ENCODE results near the gene NUDT5.

DNA sequence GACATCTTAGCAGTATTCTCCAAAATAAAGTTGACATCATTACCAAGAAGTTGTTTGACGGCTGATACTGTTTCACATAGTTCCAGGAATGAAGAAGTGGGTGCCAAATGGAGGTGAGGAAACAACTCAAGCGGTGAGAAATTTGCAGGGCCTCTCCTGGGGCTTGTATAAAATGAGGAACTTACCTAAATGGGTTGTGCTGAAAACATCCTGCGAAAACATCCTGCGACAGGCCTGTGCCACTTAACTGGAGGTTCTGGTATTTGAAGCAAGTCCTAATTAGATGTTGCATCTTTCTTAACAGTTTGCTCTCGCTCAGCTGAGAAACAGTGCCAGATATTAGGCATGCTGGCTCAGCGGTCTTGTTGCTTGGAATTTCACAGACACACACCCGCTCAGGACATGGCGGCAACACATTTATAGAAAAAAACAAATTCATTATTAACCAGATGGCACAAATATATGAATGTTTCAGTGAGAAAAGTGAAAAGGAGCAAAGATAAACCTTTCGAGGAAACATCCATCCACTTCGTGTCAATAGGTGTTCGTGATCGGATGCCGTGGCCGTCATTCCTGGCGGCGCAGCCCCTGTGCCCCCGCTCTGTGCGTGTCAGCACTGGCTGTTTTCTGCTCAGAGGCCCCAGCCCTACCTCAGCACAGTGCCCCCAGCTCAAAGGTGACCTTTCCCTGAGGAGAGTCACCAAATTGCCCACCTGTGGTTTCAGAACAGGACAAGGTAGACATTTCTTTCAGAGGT, 48.4 kb upstream of the NUDT5 start:
- TF ChIP-seq CTCF (IDR thresholded peaks at IDR 0.05; ENCODE audit: low read depth, low read length, poor library complexity, severe bottlenecking): no peak
- TF ChIP-seq EZH2phosphoT487 (IDR thresholded peaks at IDR 0.05; ENCODE audit: borderline replicate concordance, low read length): no peak
